ENCODE results near the gene TMEM175. TPM values are rescaled to one million over a fixed set of nuclear protein-coding genes. Genes with fewer than 3 reads are reported as not detected.

TMEM175 gene
- total and polyA plus RNA-seq, 2 of the 4 experiments (the other 2 are of a cell fraction), result 7.7 to 41.9 TPM

GRCh38 chr4:930827-931193, 1.4 kb upstream of the TMEM175 start:
- Histone ChIP-seq H3K36me3 (ENCODE audit: control insufficient read depth, insufficient read depth, low read length) (0 out of 2 replicates have a peak, but pooled peaks cover 2% of the 10 kb centered on the region), H3K4me2 (ENCODE audit: low read depth, low read length) (peak overlapping the region; percentile 73), H3K4me3 (ENCODE audit: insufficient read depth, low read depth, low read length) (peak overlapping the region; percentile 78), H4K5ac (ENCODE audit: low read depth, low read length) (no peak overlapping the region), H2AK9ac (replicated peaks; ENCODE audit: low read depth, low read length, poor library complexity) (peak overlapping the region; percentile 4), H2BK20ac (ENCODE audit: low read depth, low read length) (no peak overlapping the region), H3K18ac (ENCODE audit: low read depth, low read length) (no peak overlapping the region), H4K8ac (ENCODE audit: low read depth in 2 of 2, low read length in 2 of 2) (0 out of 4 replicates have a peak overlapping the region, but pooled peaks of 1 of the 2 experiments have one; percentile 2), H3K79me1 (ENCODE audit: low read depth in 1 of 2, low read length in 2 of 2) (peaks cover 9 to 58% of the 10 kb centered on the region in 2 experiments), H3K9ac (ENCODE audit: low read depth, low read length) (peak overlapping the region; percentile 89), H3K14ac (replicated peaks; ENCODE audit: low read depth, low read length) (peak overlapping the region; percentile 30; the same call in 1 of the 2 replicates), H3K9me3 (ENCODE audit: control insufficient read depth, insufficient read depth, low read length) (no peaks in the 10 kb centered on the region), H3K4ac (ENCODE audit: low read depth, low read length) (peak overlapping the region; percentile 40; the same call in 1 of the 2 replicates), H3K23ac (ENCODE audit: low read depth, low read length) (peak overlapping the region; percentile 75; the same call in 1 of the 2 replicates), H3K9me1 (ENCODE audit: insufficient read depth, low read length) (peaks cover 22% of the 10 kb centered on the region), H3K27ac (ENCODE audit: insufficient read depth, low read length) (peak overlapping the region; percentile 85; the same call in 1 of the 2 replicates), H2AFZ (replicated peaks; ENCODE audit: low read length, poor library complexity) (no peak overlapping the region), H2BK120ac (ENCODE audit: low read depth, low read length) (no peak overlapping the region), H3K4me1 (ENCODE audit: control insufficient read depth, insufficient read depth, low read length) (peaks cover 11% of the 10 kb centered on the region), H4K20me1 (ENCODE audit: insufficient read depth, low read length) (peaks cover 51% of the 10 kb centered on the region), H4K91ac (ENCODE audit: insufficient read depth, low read depth, low read length) (no peak overlapping the region), H2BK15ac (ENCODE audit: low read depth, low read length) (no peak overlapping the region), H2AK5ac (ENCODE audit: low read depth, low read length) (no peak overlapping the region), H3K27me3 (ENCODE audit: control insufficient read depth, insufficient read depth, low read length) (no peaks in the 10 kb centered on the region), H3K56ac (ENCODE audit: extremely low read depth, insufficient read depth, low read length) (no peak overlapping the region), H2BK5ac (ENCODE audit: low read depth, low read length, poor library complexity, severe bottlenecking) (peak overlapping the region; percentile 10)
- ATAC-seq (ENCODE audit: low read depth) (no peak), DNase-seq (no peak)
- 50% methylated on average over 2 of the region's 7 CpGs; no CpG with 5 or more reads in 1 of the 2 experiments for WGBS, 2 experiments (ENCODE audit: extremely low coverage in 2 of 2, insufficient read length in 1 of 2)
- ChIA-PET POLR2A (ENCODE audit: unreplicated experiment) (no interaction called here), CTCF (no interaction called here)
- TF ChIP-seq CTCF (conservative IDR thresholded peaks at IDR 0.05; ENCODE audit: low read depth, low read length) (no peak), RFX5 (IDR thresholded peaks at IDR 0.05; ENCODE audit: low read depth, low read length) (no peak), MAFK (IDR thresholded peaks at IDR 0.05; ENCODE audit: low read depth, low read length) (no peak), FOS (IDR thresholded peaks at IDR 0.05; ENCODE audit: low read depth, low read length) (no peak), MAZ (IDR thresholded peaks at IDR 0.05; ENCODE audit: borderline replicate concordance, low read depth, low read length) (no peak), CHD1 (IDR thresholded peaks at IDR 0.05; ENCODE audit: low read depth, low read length) (no peak)
- no TSS peak for BruUV-seq (replicated peaks)
- dilution Hi-C loops (cut with HindIII; ENCODE audit: low sequenced_read_pairs, unreplicated experiment) (no loop called here), in situ Hi-C loops (cut with MboI; ENCODE audit: low sequenced_read_pairs) (no loop called here), intact Hi-C loops (cut with micrococcal nuclease) (loop anchor here (10.0 kb wide), 1 partner anchor 146 kb away; no protein-coding TSS in a partner anchor)
